Osteoblast (primary cell): ENCODE measurements around the gene MARCHF10. TPM values are rescaled to one million over a fixed set of nuclear protein-coding genes. Genes with fewer than 3 reads are reported as not detected.
A peak's percentile ranks its signal among the peaks of the same experiment; 100 is the strongest.

ENCODE experiments used
- DNase-seq: peaks from one replicate; pipeline ENCODE4 v3.0.0; 2011; ENCODE audit warnings: low spot score, mixed read lengths; ENCODE audit not compliant: insufficient read length; ENCODE audit errors: missing footprints
- H2AFZ ChIP-seq: 2 replicates; pipeline ENCODE4 v1.6.0; 2011; ENCODE audit warnings: mild to moderate bottlenecking, low read length
- H3K27ac ChIP-seq: 2 replicates; pipeline ENCODE4 v1.5.1; 2011; ENCODE audit warnings: mild to moderate bottlenecking, low read depth, low read length, moderate library complexity
- H3K27me3 ChIP-seq: 2 replicates; pipeline ENCODE4 v1.6.0; 2012; ENCODE audit warnings: mild to moderate bottlenecking, control low read depth, inconsistent platforms, low read length, moderate library complexity; ENCODE audit not compliant: insufficient read depth
- H3K36me3 ChIP-seq: 2 replicates; pipeline ENCODE4 v1.5.1; 2011; ENCODE audit warnings: mild to moderate bottlenecking, low read length, control low read depth, moderate library complexity; ENCODE audit not compliant: insufficient read depth
- H3K4me1 ChIP-seq: 2 replicates; pipeline ENCODE4 v1.5.1; 2011; ENCODE audit warnings: mild to moderate bottlenecking, low read length, control low read depth, moderate library complexity; ENCODE audit not compliant: insufficient read depth
- H3K4me2 ChIP-seq: 2 replicates; pipeline ENCODE4 v1.6.0; 2011; ENCODE audit warnings: mild to moderate bottlenecking, low read length; ENCODE audit not compliant: insufficient read depth
- H3K4me3 ChIP-seq: fragments of 200-600 bp; sonication (generic); 3 replicates; pipeline ENCODE4 v1.5.1; 2012; ENCODE audit warnings: mild to moderate bottlenecking, low read length, inconsistent platforms; ENCODE audit not compliant: insufficient read depth
- H3K79me2 ChIP-seq: 2 replicates; pipeline ENCODE4 v1.6.0; 2012; ENCODE audit warnings: mild to moderate bottlenecking, low read length, control low read depth, inconsistent platforms; ENCODE audit not compliant: insufficient read depth
- H3K9me3 ChIP-seq: 2 replicates; pipeline ENCODE4 v1.5.1; 2011; ENCODE audit warnings: low read depth, low read length, control low read depth
- H4K20me1 ChIP-seq: 2 replicates; pipeline ENCODE4 v1.6.0; 2012; ENCODE audit warnings: mild to moderate bottlenecking, low read length, control low read depth; ENCODE audit not compliant: insufficient read depth
- total RNA-seq: library from RNA; depleted of rRNA; stranded (reverse); fragments of >200 nt; gene quantifications from 2 replicates; pipeline ENCODE4 v1.2.3, GENCODE V29; 2012
- TF ChIP-seq, protein P1 (sequence below): IDR thresholded peaks from 2 replicates; pipeline ENCODE4 v1.5.1; 2011; ENCODE audit warnings: mild to moderate bottlenecking, low read depth, low read length, moderate library complexity; ENCODE audit errors: extremely low read depth

The MARCHF10 gene
- total RNA-seq, 1 donor, result under 0.01 TPM

DNA sequence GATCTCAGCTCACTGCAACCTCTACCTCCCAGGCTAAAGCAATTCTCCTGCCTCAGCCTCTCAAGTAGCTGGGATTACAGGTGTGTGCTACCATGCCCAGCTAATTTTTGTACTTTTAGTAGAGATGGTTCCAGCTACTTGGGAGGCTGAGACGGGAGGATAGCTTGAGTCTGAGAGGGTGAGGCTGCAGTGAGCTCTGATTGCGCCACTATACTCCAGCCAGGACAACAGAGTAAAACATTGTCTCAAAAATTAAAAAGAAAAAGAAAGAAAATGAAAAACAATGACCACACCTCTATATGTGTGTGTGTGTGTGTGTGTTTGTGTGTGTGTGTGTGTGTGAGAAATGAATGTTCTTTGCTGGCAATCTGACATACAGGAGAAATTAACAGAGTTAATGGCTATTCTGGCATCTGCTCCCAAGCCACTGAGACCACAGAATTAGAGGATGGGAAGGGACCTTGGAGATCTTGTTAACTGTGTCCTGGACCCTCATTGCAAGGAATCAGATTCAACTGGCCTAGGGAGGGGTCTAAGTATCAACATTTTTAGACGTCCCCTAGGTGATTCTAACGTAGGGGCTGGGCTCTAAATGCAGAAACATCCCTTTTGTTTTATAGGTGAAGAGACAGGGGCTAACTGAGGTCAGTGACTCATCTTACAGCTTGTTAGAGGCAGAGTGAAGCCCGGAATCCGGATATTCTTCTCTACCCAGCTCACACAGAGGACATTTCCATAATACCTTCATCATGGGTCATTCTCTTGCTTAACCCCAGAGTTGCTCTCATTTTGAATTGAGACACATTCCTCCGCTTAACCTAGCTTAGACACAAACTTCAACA, 16.4 kb upstream of the MARCHF10 start:
- Histone ChIP-seq H3K36me3 (no peaks in the 10 kb centered on the region), H3K4me2 (peak overlapping the region; percentile 49), H3K4me1 (peaks cover 57% of the 10 kb centered on the region), H2AFZ (peak overlapping the region; percentile 49), H3K9me3 (no peaks in the 10 kb centered on the region), H3K27me3 (no peaks in the 10 kb centered on the region), H3K27ac (peak overlapping the region; percentile 82), H4K20me1 (no peaks in the 10 kb centered on the region), H3K4me3 (no peak overlapping the region), H3K79me2 (no peaks in the 10 kb centered on the region)
- TF ChIP-seq, protein P1, sequence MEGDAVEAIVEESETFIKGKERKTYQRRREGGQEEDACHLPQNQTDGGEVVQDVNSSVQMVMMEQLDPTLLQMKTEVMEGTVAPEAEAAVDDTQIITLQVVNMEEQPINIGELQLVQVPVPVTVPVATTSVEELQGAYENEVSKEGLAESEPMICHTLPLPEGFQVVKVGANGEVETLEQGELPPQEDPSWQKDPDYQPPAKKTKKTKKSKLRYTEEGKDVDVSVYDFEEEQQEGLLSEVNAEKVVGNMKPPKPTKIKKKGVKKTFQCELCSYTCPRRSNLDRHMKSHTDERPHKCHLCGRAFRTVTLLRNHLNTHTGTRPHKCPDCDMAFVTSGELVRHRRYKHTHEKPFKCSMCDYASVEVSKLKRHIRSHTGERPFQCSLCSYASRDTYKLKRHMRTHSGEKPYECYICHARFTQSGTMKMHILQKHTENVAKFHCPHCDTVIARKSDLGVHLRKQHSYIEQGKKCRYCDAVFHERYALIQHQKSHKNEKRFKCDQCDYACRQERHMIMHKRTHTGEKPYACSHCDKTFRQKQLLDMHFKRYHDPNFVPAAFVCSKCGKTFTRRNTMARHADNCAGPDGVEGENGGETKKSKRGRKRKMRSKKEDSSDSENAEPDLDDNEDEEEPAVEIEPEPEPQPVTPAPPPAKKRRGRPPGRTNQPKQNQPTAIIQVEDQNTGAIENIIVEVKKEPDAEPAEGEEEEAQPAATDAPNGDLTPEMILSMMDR, result no peak
- peak; percentile 82 for DNase-seq

DNA sequence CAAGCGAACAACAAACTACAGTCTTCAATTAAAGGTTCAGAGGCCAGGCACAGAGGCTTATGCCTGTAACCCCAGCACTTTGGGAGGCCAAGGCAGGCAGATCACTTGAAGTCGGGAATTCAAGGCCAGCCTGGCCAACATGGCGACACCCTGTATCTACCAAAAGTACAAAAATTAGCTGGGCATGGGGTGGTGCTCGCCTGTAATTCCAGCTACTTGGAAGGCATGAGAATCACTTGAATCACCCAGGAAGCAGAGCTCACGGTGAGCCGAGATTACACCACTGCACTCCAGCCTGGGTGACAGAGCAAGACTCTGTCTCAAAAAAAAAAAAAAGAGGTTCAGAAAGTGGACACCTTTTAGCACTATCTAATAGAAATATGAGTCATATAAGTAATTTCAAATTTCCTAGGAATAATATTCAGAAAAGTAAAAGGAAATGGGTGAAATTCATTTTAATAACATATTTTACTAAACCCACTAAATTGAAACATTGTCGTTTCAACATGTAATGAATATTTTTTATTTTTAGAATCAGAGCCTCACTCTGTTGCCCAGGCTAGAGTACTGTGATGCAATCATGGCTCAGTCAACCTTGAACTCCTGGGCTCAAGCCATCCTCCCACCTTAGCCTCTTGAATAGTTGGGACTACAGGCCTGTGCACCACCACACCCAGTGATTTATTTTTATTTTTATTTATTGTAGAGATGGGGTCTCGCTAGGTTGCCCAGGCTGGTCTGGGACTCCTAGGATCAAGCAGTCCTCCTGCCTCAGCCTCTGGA, 15.2 kb upstream of the MARCHF10 start:
- TF ChIP-seq, protein P1, result no peak
- Histone ChIP-seq H4K20me1 (no peaks in the 10 kb centered on the region), H3K79me2 (no peaks in the 10 kb centered on the region), H3K4me2 (no peak overlapping the region), H3K27me3 (no peaks in the 10 kb centered on the region), H3K36me3 (no peaks in the 10 kb centered on the region), H3K4me3 (no peak overlapping the region), H3K27ac (peak overlapping the region; percentile 61), H3K9me3 (no peaks in the 10 kb centered on the region), H3K4me1 (peaks cover 66% of the 10 kb centered on the region), H2AFZ (peak overlapping the region; percentile 54)
- DNase-seq, result no peak

DNA sequence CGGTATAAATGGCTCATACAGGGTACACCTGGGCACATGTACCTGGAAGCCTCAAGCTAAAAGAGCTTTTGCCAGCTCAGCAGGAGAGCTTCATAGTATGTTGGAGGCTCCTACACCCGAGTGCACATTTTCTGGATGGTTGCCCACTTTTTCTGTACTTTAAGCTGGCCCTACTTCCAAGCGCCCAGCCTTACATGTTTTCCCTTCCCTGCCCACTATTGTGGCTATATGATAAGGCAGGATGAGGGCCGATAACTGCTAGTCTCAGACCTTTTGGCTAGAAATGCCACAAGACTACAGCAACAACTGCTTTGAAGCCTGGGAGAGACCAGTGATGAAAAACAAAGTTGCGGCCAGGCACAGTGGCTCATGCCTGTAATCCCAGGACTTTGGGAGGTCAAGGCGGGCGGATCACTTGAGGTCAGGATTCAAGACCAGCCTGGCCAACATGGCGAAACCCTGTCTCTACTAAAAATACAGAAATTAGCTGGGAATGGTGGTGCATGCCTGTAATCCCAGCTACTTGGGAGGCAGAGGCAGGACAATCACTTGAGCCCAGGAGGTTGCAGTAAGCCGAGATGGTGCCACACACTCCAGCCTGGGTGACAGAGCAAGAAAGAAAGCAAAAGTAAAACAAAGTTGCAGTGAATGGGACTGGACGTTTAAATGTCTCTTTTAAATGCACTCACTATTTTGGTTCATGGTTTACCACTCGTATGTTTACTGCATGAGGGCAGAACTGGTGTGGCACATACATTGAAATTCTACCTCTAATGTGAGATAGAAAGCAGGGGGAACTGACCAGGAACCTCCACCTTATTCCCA, 14.2 kb upstream of the MARCHF10 start:
- TF ChIP-seq, protein P1, result no peak
- Histone ChIP-seq H3K4me1 (peaks cover 58% of the 10 kb centered on the region), H3K27ac (peak overlapping the region; percentile 61)

More for the DNA sequence above, 14.2 kb upstream of the MARCHF10 start:
- Histone ChIP-seq H3K36me3 (no peaks in the 10 kb centered on the region), H4K20me1 (no peaks in the 10 kb centered on the region), H3K9me3 (no peaks in the 10 kb centered on the region), H2AFZ (peak overlapping the region; percentile 30), H3K79me2 (no peaks in the 10 kb centered on the region), H3K4me2 (no peak overlapping the region), H3K4me3 (no peak overlapping the region), H3K27me3 (no peaks in the 10 kb centered on the region)
- DNase-seq, result no peak
